MCF 10A (cell line): ENCODE data around the gene MEF2C. TPM values are rescaled to one million over a fixed set of nuclear protein-coding genes. Genes with fewer than 3 reads are reported as not detected.

ENCODE experiments used
- BruUV-seq: library from RNA; stranded (reverse); fragments of 400-500 nt; replicated peaks from 2 replicates; lab custom pipeline; 2021; lab: Mats Ljungman, UMichigan
- CTCF ChIA-PET: fragments of 300-600 bp; sonication (Branson Sonifier 250); formaldehyde crosslinking; extraction: SDS; loops from one replicate; lab custom pipeline; 2021; ENCODE audit warnings: antibody characterized with exemption, inconsistent platforms; lab: Yijun Ruan, JAX
- POLR2A ChIA-PET: fragments of 300-600, 350-650 bp; sonication (Branson Sonifier 250); formaldehyde crosslinking; extraction: SDS; loops from one replicate; lab custom pipeline; 2020; ENCODE audit warnings: antibody characterized with exemption, inconsistent platforms; lab: Yijun Ruan, JAX
- DNase-seq: peaks from one replicate; pipeline ENCODE4 v3.0.0-alpha.2; 2018; ENCODE audit not compliant: unreplicated experiment
- H3K27ac Mint-ChIP-seq: one replicate; pipeline ENCODE4 v1.8.0; 2022; ENCODE audit warnings: mild to moderate bottlenecking, low read depth, mixed read lengths; ENCODE audit not compliant: unreplicated experiment
- H3K27me3 Mint-ChIP-seq: one replicate; pipeline ENCODE4 v1.8.0; 2022; ENCODE audit warnings: mixed read lengths; ENCODE audit not compliant: insufficient read depth, unreplicated experiment
- H3K36me3 Mint-ChIP-seq: one replicate; pipeline ENCODE4 v1.8.0; 2022; ENCODE audit warnings: mild to moderate bottlenecking, moderate library complexity, mixed read lengths; ENCODE audit not compliant: insufficient read depth, unreplicated experiment
- H3K4me1 Mint-ChIP-seq: one replicate; pipeline ENCODE4 v1.8.0; 2022; ENCODE audit warnings: mixed read lengths; ENCODE audit not compliant: insufficient read depth, unreplicated experiment
- H3K4me3 Mint-ChIP-seq: one replicate; pipeline ENCODE4 v1.8.0; 2022; ENCODE audit warnings: mild to moderate bottlenecking, moderate library complexity, mixed read lengths; ENCODE audit not compliant: unreplicated experiment
- H3K9me3 Mint-ChIP-seq: one replicate; pipeline ENCODE4 v1.8.0; 2022; ENCODE audit warnings: mixed read lengths; ENCODE audit not compliant: unreplicated experiment
- intact Hi-C: fragments of 100-400 bp; cut with micrococcal nuclease; formaldehyde crosslinking; loops from 2 replicates; pipeline ENCODE4 v1.14.1; 2022
- total RNA-seq: library from RNA; stranded (reverse); gene quantifications from 2 replicates; pipeline ENCODE4 v1.2.3, GENCODE V29; 2022
- TF ChIP-seq, protein P1 (sequence below): fragments of 200-600 bp; IDR thresholded peaks from one replicate; pipeline ENCODE4 v1.8.0; 2022; ENCODE audit warnings: antibody characterized with exemption, mild to moderate bottlenecking; ENCODE audit not compliant: unreplicated experiment

Gene MEF2C
- total RNA-seq, 1 experiment from 2014 or later = 0.05 TPM

DNA sequence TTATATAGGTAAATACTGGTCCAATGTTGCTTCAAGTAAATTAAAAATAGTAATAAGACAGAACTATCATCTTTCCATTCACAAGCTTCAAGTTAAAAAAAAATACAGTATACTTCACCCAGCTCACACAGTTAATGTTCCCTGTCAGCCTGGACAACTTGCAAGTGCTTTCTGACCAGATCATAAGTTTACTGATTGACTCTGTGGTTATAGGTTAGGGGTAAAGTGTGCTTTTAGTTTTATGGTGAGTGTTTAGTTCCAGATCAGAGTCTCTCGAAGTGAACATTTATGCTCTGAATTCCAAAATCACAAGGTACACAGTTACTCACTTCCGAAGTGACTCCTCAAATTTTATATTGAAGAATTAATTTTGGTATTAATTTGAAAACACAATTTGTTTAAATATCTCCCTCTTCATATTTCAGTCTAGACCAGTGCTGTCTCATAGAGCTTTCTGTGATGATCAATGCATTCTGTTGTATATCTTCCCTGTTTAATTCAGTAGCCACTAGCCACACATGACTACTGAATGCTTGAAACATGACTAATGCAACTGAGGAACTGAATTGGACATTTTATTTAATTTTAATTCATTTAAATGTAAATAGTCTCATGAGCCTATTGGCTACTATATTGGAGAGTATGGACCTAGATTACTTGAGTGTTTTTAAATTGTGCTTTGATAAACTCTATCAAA is 90.7 kb downstream of the MEF2C start:
- Mint-ChIP-seq H3K36me3 (no peaks in the 10 kb centered on the region), H3K27ac (no peak overlapping the region), H3K27me3 (peaks cover 64% of the 10 kb centered on the region), H3K4me3 (no peak overlapping the region), H3K9me3 (no peaks in the 10 kb centered on the region), H3K4me1 (no peaks in the 10 kb centered on the region)
- no TSS peak for BruUV-seq
- intact Hi-C loops = no loop called here
- ChIA-PET POLR2A (no interaction called here), CTCF (no interaction called here)
- no peak for DNase-seq
- TF ChIP-seq, protein P1, sequence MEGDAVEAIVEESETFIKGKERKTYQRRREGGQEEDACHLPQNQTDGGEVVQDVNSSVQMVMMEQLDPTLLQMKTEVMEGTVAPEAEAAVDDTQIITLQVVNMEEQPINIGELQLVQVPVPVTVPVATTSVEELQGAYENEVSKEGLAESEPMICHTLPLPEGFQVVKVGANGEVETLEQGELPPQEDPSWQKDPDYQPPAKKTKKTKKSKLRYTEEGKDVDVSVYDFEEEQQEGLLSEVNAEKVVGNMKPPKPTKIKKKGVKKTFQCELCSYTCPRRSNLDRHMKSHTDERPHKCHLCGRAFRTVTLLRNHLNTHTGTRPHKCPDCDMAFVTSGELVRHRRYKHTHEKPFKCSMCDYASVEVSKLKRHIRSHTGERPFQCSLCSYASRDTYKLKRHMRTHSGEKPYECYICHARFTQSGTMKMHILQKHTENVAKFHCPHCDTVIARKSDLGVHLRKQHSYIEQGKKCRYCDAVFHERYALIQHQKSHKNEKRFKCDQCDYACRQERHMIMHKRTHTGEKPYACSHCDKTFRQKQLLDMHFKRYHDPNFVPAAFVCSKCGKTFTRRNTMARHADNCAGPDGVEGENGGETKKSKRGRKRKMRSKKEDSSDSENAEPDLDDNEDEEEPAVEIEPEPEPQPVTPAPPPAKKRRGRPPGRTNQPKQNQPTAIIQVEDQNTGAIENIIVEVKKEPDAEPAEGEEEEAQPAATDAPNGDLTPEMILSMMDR = no peak

DNA sequence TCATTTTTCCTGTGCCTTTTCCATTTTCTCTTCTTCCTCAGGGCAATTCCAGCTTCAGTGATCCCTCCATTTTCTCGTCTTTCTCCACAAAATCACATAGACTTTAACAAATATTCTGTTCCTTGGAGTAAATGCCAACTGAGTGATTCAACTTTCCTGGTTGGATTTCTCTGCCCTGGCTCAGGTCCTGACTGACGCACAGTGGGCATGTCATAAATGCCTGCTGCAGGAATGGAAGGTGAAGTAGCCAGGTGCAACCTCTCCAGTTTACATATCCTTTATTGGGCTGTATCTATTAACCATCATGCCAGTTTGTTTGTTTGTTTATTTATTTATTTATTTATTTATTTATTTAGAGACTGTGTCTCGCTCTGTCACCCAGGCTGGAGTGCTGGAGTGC is 95.1 kb downstream of the MEF2C start:
- no peak overlapping the region for H3K4me3 Mint-ChIP-seq
- H3K9me3 Mint-ChIP-seq = no peaks in the 10 kb centered on the region
- H3K27me3 Mint-ChIP-seq = peaks cover 21% of the 10 kb centered on the region
- peak; percentile 10 for DNase-seq
- ChIA-PET CTCF (interaction anchor here (0.7 to 1.8 kb wide), 5 partner anchors 8 to 1478 kb away, joined by 3 to 6 read pairs (median 3); no protein-coding TSS in a partner anchor), POLR2A (interaction anchor here (0.6 kb wide), 1 partner anchor 918 kb away, joined by 3 read pairs; no protein-coding TSS in a partner anchor)
- no TSS peak for BruUV-seq
- H3K27ac Mint-ChIP-seq = no peak overlapping the region
- no peaks in the 10 kb centered on the region for H3K36me3 Mint-ChIP-seq
- peaks cover 8% of the 10 kb centered on the region for H3K4me1 Mint-ChIP-seq
- intact Hi-C loops = no loop called here
- TF ChIP-seq, protein P1 = no peak

GRCh38 chr5:88786789-88787188 is 96.2 kb downstream of the MEF2C start:
- POLR2A ChIA-PET = no interaction called here
- peaks cover 8% of the 10 kb centered on the region for H3K4me1 Mint-ChIP-seq
- no peaks in the 10 kb centered on the region for H3K36me3 Mint-ChIP-seq
- H3K27ac Mint-ChIP-seq = no peak overlapping the region
- H3K9me3 Mint-ChIP-seq = no peaks in the 10 kb centered on the region
- H3K4me3 Mint-ChIP-seq = no peak overlapping the region
- peaks cover 11% of the 10 kb centered on the region for H3K27me3 Mint-ChIP-seq
- CTCF ChIA-PET = interaction anchor here (1.0 to 1.8 kb wide), 3 partner anchors 9 to 1479 kb away, joined by 3 to 6 read pairs (median 3); no protein-coding TSS in a partner anchor
- intact Hi-C loops = no loop called here
- DNase-seq = no peak
- TF ChIP-seq, protein P1 = no peak
- BruUV-seq = no TSS peak

- Mint-ChIP-seq H3K4me1 (peaks cover 8% of the 10 kb centered on the region), H3K27ac (peak overlapping the region; percentile 80), H3K4me3 (peak overlapping the region; percentile 12), H3K27me3 (peaks cover 15% of the 10 kb centered on the region), H3K36me3 (no peaks in the 10 kb centered on the region), H3K9me3 (no peaks in the 10 kb centered on the region)
- ChIA-PET CTCF (interaction anchor here (0.7 kb wide), 1 partner anchor 1198 kb away, joined by 3 read pairs; no protein-coding TSS in a partner anchor), POLR2A (interaction anchor here (0.6 kb wide), 2 partner anchors 42 to 1170 kb away, joined by 3 read pairs; no protein-coding TSS in a partner anchor)
- TF ChIP-seq, protein P1 = no peak
- no TSS peak for BruUV-seq
- intact Hi-C loops = no loop called here
- peak; percentile 79 for DNase-seq
These were observed 97.0 kb downstream of the MEF2C start for GRCh38 chr5:88785746-88786565.
